Measurements from ENCODE around the gene BNIP3. TPM values are rescaled to one million over a fixed set of nuclear protein-coding genes. Genes with fewer than 3 reads are reported as not detected.

Gene BNIP3
- total RNA-seq, 1 donor from 2014 or later = 112 TPM

GRCh38 chr10:132006966-132007365 is 25.2 kb upstream of the BNIP3 start:
- Mint-ChIP-seq H3K27ac (ENCODE audit: unreplicated experiment) (no peak overlapping the region), H3K4me1 (ENCODE audit: low read depth, unreplicated experiment) (no peaks in the 10 kb centered on the region), H3K27me3 (ENCODE audit: low read depth, unreplicated experiment) (peaks cover 21% of the 10 kb centered on the region), H3K36me3 (ENCODE audit: low read depth, unreplicated experiment) (peaks cover 2% of the 10 kb centered on the region), H3K9me3 (ENCODE audit: unreplicated experiment) (peaks cover 11% of the 10 kb centered on the region), H3K4me3 (ENCODE audit: unreplicated experiment) (no peak overlapping the region)
- H3K4me1 ChIP-seq (ENCODE audit: insufficient read depth, low read length) = no peaks in the 10 kb centered on the region
- H3K27ac ChIP-seq (ENCODE audit: low read depth, low read length) = no peak overlapping the region
- H2AFZ ChIP-seq (ENCODE audit: low read depth, low read length) = no peak overlapping the region
- H3K9me3 ChIP-seq (ENCODE audit: insufficient read depth, low read depth, low read length) = peaks cover 3% of the 10 kb centered on the region
- H3K9ac ChIP-seq (ENCODE audit: low read length) = no peak overlapping the region
- no peaks in the 10 kb centered on the region for H4K20me1 ChIP-seq (ENCODE audit: insufficient read depth, low read length)
- H3K4me2 ChIP-seq (ENCODE audit: low read length) = no peak overlapping the region
- no peak for FAIRE-seq
- H3K36me3 ChIP-seq (ENCODE audit: insufficient read depth, low read length) = no peaks in the 10 kb centered on the region
- no peak for DNase-seq (ENCODE audit: low read depth)
- H3K4me3 ChIP-seq (ENCODE audit: insufficient read depth, low read depth, low read length) = no peak overlapping the region
- H3K27me3 ChIP-seq (ENCODE audit: insufficient read depth, low read length) = peaks cover 11% of the 10 kb centered on the region
- H3K79me2 ChIP-seq (ENCODE audit: insufficient read depth, low read length) = no peaks in the 10 kb centered on the region
- TF ChIP-seq, protein P1, sequence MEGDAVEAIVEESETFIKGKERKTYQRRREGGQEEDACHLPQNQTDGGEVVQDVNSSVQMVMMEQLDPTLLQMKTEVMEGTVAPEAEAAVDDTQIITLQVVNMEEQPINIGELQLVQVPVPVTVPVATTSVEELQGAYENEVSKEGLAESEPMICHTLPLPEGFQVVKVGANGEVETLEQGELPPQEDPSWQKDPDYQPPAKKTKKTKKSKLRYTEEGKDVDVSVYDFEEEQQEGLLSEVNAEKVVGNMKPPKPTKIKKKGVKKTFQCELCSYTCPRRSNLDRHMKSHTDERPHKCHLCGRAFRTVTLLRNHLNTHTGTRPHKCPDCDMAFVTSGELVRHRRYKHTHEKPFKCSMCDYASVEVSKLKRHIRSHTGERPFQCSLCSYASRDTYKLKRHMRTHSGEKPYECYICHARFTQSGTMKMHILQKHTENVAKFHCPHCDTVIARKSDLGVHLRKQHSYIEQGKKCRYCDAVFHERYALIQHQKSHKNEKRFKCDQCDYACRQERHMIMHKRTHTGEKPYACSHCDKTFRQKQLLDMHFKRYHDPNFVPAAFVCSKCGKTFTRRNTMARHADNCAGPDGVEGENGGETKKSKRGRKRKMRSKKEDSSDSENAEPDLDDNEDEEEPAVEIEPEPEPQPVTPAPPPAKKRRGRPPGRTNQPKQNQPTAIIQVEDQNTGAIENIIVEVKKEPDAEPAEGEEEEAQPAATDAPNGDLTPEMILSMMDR (IDR thresholded peaks at IDR 0.05; ENCODE audit: insufficient read depth, low read depth, low read length) = no peak
- TF ChIP-seq EZH2 (IDR thresholded peaks at IDR 0.05; ENCODE audit: insufficient read depth, low read length) = no peak

- Histone ChIP-seq H3K4me3 (ENCODE audit: insufficient read depth, low read depth, low read length) (no peak overlapping the region), H3K4me2 (ENCODE audit: low read length) (no peak overlapping the region), H3K27ac (ENCODE audit: low read depth, low read length) (no peak overlapping the region), H3K9ac (ENCODE audit: low read length) (no peak overlapping the region), H3K79me2 (ENCODE audit: insufficient read depth, low read length) (no peaks in the 10 kb centered on the region), H4K20me1 (ENCODE audit: insufficient read depth, low read length) (no peaks in the 10 kb centered on the region), H3K27me3 (ENCODE audit: insufficient read depth, low read length) (peaks cover 5% of the 10 kb centered on the region), H3K36me3 (ENCODE audit: insufficient read depth, low read length) (no peaks in the 10 kb centered on the region), H3K4me1 (ENCODE audit: insufficient read depth, low read length) (no peaks in the 10 kb centered on the region), H2AFZ (ENCODE audit: low read depth, low read length) (no peak overlapping the region), H3K9me3 (ENCODE audit: insufficient read depth, low read depth, low read length) (peaks cover 3% of the 10 kb centered on the region)
- Mint-ChIP-seq H3K9me3 (ENCODE audit: unreplicated experiment) (peaks cover 11% of the 10 kb centered on the region), H3K27ac (ENCODE audit: unreplicated experiment) (no peak overlapping the region), H3K4me1 (ENCODE audit: low read depth, unreplicated experiment) (no peaks in the 10 kb centered on the region), H3K4me3 (ENCODE audit: unreplicated experiment) (no peak overlapping the region), H3K36me3 (ENCODE audit: low read depth, unreplicated experiment) (peaks cover 2% of the 10 kb centered on the region), H3K27me3 (ENCODE audit: low read depth, unreplicated experiment) (peaks cover 20% of the 10 kb centered on the region)
- no peak for FAIRE-seq
- TF ChIP-seq EZH2 (IDR thresholded peaks at IDR 0.05; ENCODE audit: insufficient read depth, low read length) = no peak
- DNase-seq (ENCODE audit: low read depth) = no peak
These were observed 23.4 kb upstream of the BNIP3 start for GRCh38 chr10:132005147-132005546.

- H3K4me3 ChIP-seq (ENCODE audit: insufficient read depth, low read depth, low read length) = no peak overlapping the region
- Mint-ChIP-seq H3K27me3 (ENCODE audit: low read depth, unreplicated experiment) (peaks cover 17% of the 10 kb centered on the region), H3K9me3 (ENCODE audit: unreplicated experiment) (peaks cover 11% of the 10 kb centered on the region), H3K27ac (ENCODE audit: unreplicated experiment) (no peak overlapping the region), H3K4me1 (ENCODE audit: low read depth, unreplicated experiment) (no peaks in the 10 kb centered on the region), H3K36me3 (ENCODE audit: low read depth, unreplicated experiment) (no peaks in the 10 kb centered on the region), H3K4me3 (ENCODE audit: unreplicated experiment) (no peak overlapping the region)
- DNase-seq (ENCODE audit: low read depth) (no peak), FAIRE-seq (no peak)
- H3K27ac ChIP-seq (ENCODE audit: low read depth, low read length) = no peak overlapping the region
- H3K27me3 ChIP-seq (ENCODE audit: insufficient read depth, low read length) = no peaks in the 10 kb centered on the region
- H3K79me2 ChIP-seq (ENCODE audit: insufficient read depth, low read length) = no peaks in the 10 kb centered on the region
- no peaks in the 10 kb centered on the region for H3K4me1 ChIP-seq (ENCODE audit: insufficient read depth, low read length)
- no peak overlapping the region for H3K9ac ChIP-seq (ENCODE audit: low read length)
- H3K4me2 ChIP-seq (ENCODE audit: low read length) = no peak overlapping the region
- H3K36me3 ChIP-seq (ENCODE audit: insufficient read depth, low read length) = no peaks in the 10 kb centered on the region
- TF ChIP-seq EZH2 (IDR thresholded peaks at IDR 0.05; ENCODE audit: insufficient read depth, low read length) = no peak
- TF ChIP-seq, protein P1 (IDR thresholded peaks at IDR 0.05; ENCODE audit: insufficient read depth, low read depth, low read length) = no peak
- H2AFZ ChIP-seq (ENCODE audit: low read depth, low read length) = no peak overlapping the region
- H3K9me3 ChIP-seq (ENCODE audit: insufficient read depth, low read depth, low read length) = peaks cover 3% of the 10 kb centered on the region
- no peaks in the 10 kb centered on the region for H4K20me1 ChIP-seq (ENCODE audit: insufficient read depth, low read length)
These were observed 22.3 kb upstream of the BNIP3 start for GRCh38 chr10:132004052-132004451.

All from astrocyte (in vitro differentiated cells and primary cell).